Stimulated activated CD8-positive, alpha-beta memory T cell treated with anti-CD3 and anti-CD28 coated beads, Interleukin-15, amount 100 ng/mL, for 48 hours (primary cell): ENCODE data around the gene DPP7.
"Not testable (repeated sequence)": the region's sequence is repeated elsewhere in the genome, so short reads cannot be mapped to it uniquely, and the experiment has no call there.

Source experiments
- DNase-seq, 2 donors: peaks; one replicate each; pipeline ENCODE4 v3.0.0-alpha.2; 2020; ENCODE audit warnings: low read depth in 2 of 2

Gene DPP7

GRCh38 chr9:137070906-137071275, 43.6 kb downstream of the DPP7 start:
- DNase-seq, result no peak

- DNase-seq, result peak; percentile 73 to 78
Measured at GRCh38 chr9:137070201-137070905, 44.2 kb downstream of the DPP7 start, which contains the start of gene SAPCD2. Gene SAPCD2 (minus strand): TSS chr9:137070557. CDS start chr9:137070460, 97 bp downstream.

GRCh38 chr9:137069508-137070091, 44.9 kb downstream of the DPP7 start:
- DNase-seq, result no peak

- DNase-seq, result no peak
Measured at GRCh38 chr9:137068539-137069507, 45.7 kb downstream of the DPP7 start.

GRCh38 chr9:137067860-137068538, 46.5 kb downstream of the DPP7 start:
- DNase-seq, result peak; percentile 72 to 75

GRCh38 chr9:137066096-137066861, 48.3 kb downstream of the DPP7 start:
- DNase-seq, result no peak

DNA sequence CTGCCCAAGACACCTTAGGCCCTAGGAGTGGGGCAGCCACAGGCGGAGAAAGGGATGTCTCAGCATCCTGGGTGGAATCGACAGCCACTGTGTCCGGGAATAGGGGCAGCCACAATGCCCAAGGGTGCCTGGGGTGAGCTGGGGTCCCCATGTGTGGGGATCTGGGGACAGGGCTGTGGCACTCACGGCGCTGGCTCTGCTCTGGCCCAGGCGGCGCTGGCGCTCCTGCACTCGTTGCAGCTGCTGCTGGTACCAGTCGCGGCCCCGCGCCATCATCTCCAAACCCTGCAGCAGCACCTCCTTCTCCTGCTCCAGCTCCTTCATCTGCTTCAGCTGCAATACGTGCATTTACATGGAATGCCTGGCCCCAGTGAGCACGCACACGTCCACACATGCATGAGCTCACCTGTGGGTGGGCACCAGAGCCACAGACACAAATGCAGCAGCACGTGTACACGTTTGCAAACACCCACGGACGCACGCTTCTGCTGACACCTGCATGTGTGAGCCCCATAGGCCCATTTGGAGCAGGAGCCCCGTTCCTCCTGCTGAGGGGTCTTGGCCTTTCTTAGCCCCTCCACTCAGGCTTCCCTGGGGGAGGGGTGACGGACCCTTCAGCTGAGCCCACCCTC, 49.1 kb downstream of the DPP7 start:
- no peak for DNase-seq

GRCh38 chr9:137064880-137065164, 49.7 kb downstream of the DPP7 start:
- no peak for DNase-seq

DNA sequence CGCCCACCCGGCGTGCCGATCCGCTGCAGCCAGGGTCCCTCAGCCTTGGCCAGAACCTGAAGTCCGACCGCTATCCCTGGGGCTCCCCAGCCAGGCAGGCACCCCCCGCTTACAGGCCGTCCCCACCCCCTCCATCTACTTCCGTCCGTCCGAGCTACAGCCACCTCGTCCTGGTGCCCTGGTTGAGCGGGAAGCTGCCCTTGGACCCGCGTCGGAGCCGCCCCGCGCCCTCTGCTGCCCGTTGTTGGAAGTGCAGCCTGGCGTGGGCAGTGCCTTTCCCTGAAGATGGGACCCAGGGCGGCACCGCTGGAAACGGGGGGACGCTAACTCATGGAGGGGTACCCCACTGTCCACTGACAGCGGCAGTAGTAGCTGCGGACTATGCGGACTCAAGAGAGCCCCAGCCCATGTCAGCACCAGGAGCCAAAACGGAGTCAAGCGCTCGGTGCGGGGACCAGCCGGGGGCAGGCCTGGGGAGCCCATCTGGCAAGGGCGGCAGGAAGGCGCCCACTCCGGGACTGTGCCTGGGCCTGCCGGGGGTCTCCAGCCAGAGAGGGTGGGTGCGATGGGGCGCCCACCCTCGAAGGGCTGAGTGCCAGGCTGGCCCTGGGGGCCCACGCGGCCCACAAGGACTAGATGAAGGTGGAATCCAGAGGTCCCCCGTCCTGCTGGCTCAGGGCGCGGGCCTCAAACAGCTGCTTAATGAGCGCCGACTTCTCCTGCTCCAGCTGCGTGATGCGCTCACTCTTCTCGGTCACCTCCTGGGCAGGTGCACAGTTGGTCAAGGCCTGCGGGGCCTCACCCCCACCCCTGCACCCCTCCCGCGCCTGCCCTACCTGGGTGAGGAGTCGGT, 50.3 kb downstream of the DPP7 start:
- DNase-seq, result peak in 1 of 2 donors; percentile 27

GRCh38 chr9:137063311-137064026, 51.1 kb downstream of the DPP7 start:
- no peak for DNase-seq

DNA sequence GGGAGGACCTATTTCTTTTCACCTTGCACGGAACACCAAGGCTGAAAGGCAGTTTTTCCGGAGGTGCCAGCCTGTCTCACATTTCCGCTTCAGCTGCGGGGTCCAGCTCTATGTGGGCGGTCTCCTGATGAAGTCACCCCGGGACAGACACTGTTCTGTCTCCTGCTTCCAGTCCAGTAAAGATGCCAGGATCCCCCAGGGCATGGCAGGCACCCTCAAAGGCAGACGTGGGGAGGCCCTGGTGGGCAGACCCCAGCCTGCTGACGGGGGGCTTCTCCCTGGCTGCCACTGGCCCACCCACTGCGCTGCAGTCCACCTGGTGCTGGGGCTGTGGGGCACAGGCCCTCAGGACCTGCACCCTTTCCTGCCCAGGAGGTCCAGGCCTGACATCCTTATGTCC, 51.7 kb downstream of the DPP7 start:
- not testable (repeated sequence) for DNase-seq

DNA sequence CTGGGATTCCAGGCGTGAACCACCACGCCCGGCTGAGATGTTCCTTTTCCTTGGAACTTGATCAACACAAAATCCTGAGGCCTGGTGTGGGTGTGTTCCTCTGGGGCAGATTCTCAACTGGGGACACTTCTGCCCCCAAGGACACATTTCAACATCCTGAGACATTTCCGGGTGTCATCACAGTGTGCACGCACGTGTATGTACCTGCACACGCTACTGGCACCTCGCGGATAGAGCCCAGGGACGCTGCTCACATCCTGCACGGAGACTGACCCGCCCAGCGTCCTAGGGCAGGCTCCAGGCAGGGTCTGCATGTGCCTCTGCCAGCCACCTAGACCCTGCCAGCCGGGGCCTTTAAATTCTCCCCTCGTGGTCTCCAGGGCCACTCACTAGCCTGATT, 52.1 kb downstream of the DPP7 start:
- no peak for DNase-seq
